Epithelial cell of proximal tubule (primary cell): ENCODE data around the gene GRPEL2. TPM values are rescaled to one million over a fixed set of nuclear protein-coding genes. Genes with fewer than 3 reads are reported as not detected.
A peak's percentile ranks its signal among the peaks of the same experiment; 100 is the strongest.

Experiments
- DNase-seq: peaks from one replicate; pipeline ENCODE4 v3.0.0-alpha.2; 2011; ENCODE audit warnings: low read depth
- H3K4me3 ChIP-seq: 2 replicates; pipeline ENCODE4 v1.5.1; 2011; ENCODE audit warnings: low read depth, mild to moderate bottlenecking, low read length
- total RNA-seq: library from RNA; depleted of rRNA; stranded (reverse); fragments of >200 nt; gene quantifications from 2 replicates; pipeline ENCODE4 v1.2.3, GENCODE V29; 2015
- TF ChIP-seq, protein P1 (sequence below): conservative IDR thresholded peaks from 2 replicates; pipeline ENCODE4 v1.5.1; 2012; ENCODE audit warnings: low read depth, mild to moderate bottlenecking, low read length

GRPEL2 gene
- total RNA-seq, 1 donor from 2014 or later = 15.5 TPM

- no peak for DNase-seq
Observed at GRCh38 chr5:149341876-149342275, 3.4 kb upstream of the GRPEL2 start.

GRCh38 chr5:149344151-149344550 is 1.1 kb upstream of the GRPEL2 start:
- H3K4me3 ChIP-seq = peak overlapping the region; percentile 100

More at GRCh38 chr5:149341876-149342275, 3.4 kb upstream of the GRPEL2 start:
- H3K4me3 ChIP-seq = no peak overlapping the region
- TF ChIP-seq, protein P1, sequence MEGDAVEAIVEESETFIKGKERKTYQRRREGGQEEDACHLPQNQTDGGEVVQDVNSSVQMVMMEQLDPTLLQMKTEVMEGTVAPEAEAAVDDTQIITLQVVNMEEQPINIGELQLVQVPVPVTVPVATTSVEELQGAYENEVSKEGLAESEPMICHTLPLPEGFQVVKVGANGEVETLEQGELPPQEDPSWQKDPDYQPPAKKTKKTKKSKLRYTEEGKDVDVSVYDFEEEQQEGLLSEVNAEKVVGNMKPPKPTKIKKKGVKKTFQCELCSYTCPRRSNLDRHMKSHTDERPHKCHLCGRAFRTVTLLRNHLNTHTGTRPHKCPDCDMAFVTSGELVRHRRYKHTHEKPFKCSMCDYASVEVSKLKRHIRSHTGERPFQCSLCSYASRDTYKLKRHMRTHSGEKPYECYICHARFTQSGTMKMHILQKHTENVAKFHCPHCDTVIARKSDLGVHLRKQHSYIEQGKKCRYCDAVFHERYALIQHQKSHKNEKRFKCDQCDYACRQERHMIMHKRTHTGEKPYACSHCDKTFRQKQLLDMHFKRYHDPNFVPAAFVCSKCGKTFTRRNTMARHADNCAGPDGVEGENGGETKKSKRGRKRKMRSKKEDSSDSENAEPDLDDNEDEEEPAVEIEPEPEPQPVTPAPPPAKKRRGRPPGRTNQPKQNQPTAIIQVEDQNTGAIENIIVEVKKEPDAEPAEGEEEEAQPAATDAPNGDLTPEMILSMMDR = no peak

DNA sequence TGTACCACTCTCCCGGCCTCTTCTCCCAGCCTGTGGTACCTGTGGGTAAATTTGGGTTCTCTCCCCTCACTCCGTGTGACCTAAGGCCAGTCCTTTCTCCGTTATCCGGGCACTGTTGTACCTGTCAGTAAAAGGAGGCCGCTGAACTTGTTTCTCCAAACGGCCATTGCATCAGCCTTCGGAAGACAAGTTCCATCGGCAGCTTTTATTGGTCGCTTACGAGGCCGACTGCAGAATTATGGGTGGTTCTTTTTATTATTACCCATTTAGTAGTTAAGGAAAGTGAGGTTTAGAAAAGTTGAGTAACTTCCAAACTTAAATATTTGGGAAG is 558 bp downstream of the GRPEL2 start:
- TF ChIP-seq, protein P1 = no peak
- peak overlapping the region; percentile 100 for H3K4me3 ChIP-seq
- no peak for DNase-seq

More at GRCh38 chr5:149344151-149344550, 1.1 kb upstream of the GRPEL2 start:
- TF ChIP-seq, protein P1 = no peak
- no peak for DNase-seq

DNA sequence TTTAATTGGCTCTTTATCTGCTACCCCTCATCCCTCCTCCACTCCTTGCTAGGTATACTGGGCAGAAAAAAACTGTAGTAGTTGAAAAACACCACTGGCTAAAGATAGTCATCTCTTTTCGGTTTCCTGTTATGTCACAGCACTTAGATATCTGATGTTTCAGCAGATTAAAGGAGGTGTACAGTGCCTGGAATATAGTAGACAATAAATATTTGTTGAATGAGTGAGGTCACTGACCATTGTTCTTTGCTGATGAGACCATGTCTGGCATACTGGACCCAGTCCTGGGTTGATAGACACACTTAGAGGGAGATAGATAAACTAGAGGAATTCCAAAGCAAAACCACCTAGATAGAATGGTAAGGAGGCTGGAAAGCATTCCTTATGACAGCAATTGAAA is 3.2 kb downstream of the GRPEL2 start:
- no peak for DNase-seq
- TF ChIP-seq, protein P1 = no peak
- H3K4me3 ChIP-seq = no peak overlapping the region

- DNase-seq = no peak
- TF ChIP-seq, protein P1 = no peak
Observed at GRCh38 chr5:149349382-149349781, 4.1 kb downstream of the GRPEL2 start.

GRCh38 chr5:149352169-149352568 is 6.9 kb downstream of the GRPEL2 start:
- no peak for DNase-seq
- H3K4me3 ChIP-seq = no peak overlapping the region
- TF ChIP-seq, protein P1 = no peak

More at GRCh38 chr5:149349382-149349781, 4.1 kb downstream of the GRPEL2 start:
- H3K4me3 ChIP-seq = no peak overlapping the region

GRCh38 chr5:149353911-149354310 is 8.6 kb downstream of the GRPEL2 start:
- no peak for DNase-seq
- TF ChIP-seq, protein P1 = no peak
- H3K4me3 ChIP-seq = no peak overlapping the region
